Ectodermal cell (in vitro differentiated cells): ENCODE measurements around the gene ZNF563.

ENCODE experiments used
- H3K27ac ChIP-seq: 2 replicates; pipeline ENCODE4 v1.7.0; 2013; ENCODE audit warnings: mild to moderate bottlenecking, low read depth, low read length; ENCODE audit not compliant: insufficient read depth, poor library complexity, severe bottlenecking
- H3K27me3 ChIP-seq: 2 replicates; pipeline ENCODE4 v1.7.0; 2013; ENCODE audit warnings: mild to moderate bottlenecking, low read length; ENCODE audit not compliant: insufficient read depth, control insufficient read depth, poor library complexity, severe bottlenecking
- H3K36me3 ChIP-seq: one replicate; pipeline ENCODE4 v1.7.0; 2013; ENCODE audit warnings: low read length; ENCODE audit not compliant: control insufficient read depth, insufficient read depth
- H3K4me1 ChIP-seq: one replicate; pipeline ENCODE4 v1.7.0; 2013; ENCODE audit warnings: low read length; ENCODE audit not compliant: control insufficient read depth, insufficient read depth
- H3K4me3 ChIP-seq: 2 replicates; pipeline ENCODE4 v1.7.0; 2013; ENCODE audit warnings: low read depth, low read length, control low read depth; ENCODE audit not compliant: insufficient read depth
- H3K9me3 ChIP-seq: 2 replicates; pipeline ENCODE4 v1.7.0; 2013; ENCODE audit warnings: mild to moderate bottlenecking, low read length, moderate library complexity; ENCODE audit not compliant: control insufficient read depth
- WGBS, 2 experiments: methylation state at CpG; one replicate each; pipeline ENCODE4 v1.1.7; 2013; ENCODE audit warnings: missing lambda C conversion rate in 2 of 2; 5-methylcytosine and 5-hydroxymethylcytosine counted together

ZNF563 gene

GRCh38 chr19:12294249-12295158 is 38.9 kb downstream of the ZNF563 start, which contains the start of gene ZNF44:
TSS of gene ZNF44 (minus strand) at chr19:12294883. CDS start at chr19:12294694, 189 bp downstream.
- no peaks in the 10 kb centered on the region for H3K9me3 ChIP-seq
- H3K36me3 ChIP-seq = no peaks in the 10 kb centered on the region
- H3K4me1 ChIP-seq = peaks cover 6% of the 10 kb centered on the region
- H3K4me3 ChIP-seq = peak within 1 kb of the TSS; percentile 65
- H3K27me3 ChIP-seq = no peaks in the 10 kb centered on the region
- 0 to 1% methylated on average over 66 of the region's 66 CpGs for WGBS, 2 experiments
- peak within 1 kb of the TSS; percentile 94 for H3K27ac ChIP-seq

- 4% methylated on average over 18 of the region's 18 CpGs for WGBS, 2 experiments
- Histone ChIP-seq H3K9me3 (no peaks in the 10 kb centered on the region), H3K36me3 (no peaks in the 10 kb centered on the region), H3K27ac (peak overlapping the region; percentile 94), H3K4me1 (peaks cover 6% of the 10 kb centered on the region), H3K27me3 (no peaks in the 10 kb centered on the region), H3K4me3 (peak overlapping the region; percentile 65)
Observed at GRCh38 chr19:12293777-12294248, 39.6 kb downstream of the ZNF563 start.

GRCh38 chr19:12289790-12290065 is 43.7 kb downstream of the ZNF563 start:
- Histone ChIP-seq H3K4me1 (peaks cover 6% of the 10 kb centered on the region), H3K4me3 (no peak overlapping the region), H3K9me3 (no peaks in the 10 kb centered on the region), H3K27me3 (no peaks in the 10 kb centered on the region), H3K36me3 (no peaks in the 10 kb centered on the region), H3K27ac (no peak overlapping the region)
- WGBS, 2 experiments = 88 to 93% methylated on average over 7 of the region's 7 CpGs

GRCh38 chr19:12287958-12288500 is 45.4 kb downstream of the ZNF563 start:
- Histone ChIP-seq H3K4me3 (no peak overlapping the region), H3K27me3 (no peaks in the 10 kb centered on the region), H3K27ac (no peak overlapping the region), H3K4me1 (no peaks in the 10 kb centered on the region), H3K9me3 (no peaks in the 10 kb centered on the region), H3K36me3 (no peaks in the 10 kb centered on the region)
- WGBS, 2 experiments = 81 to 89% methylated on average over 1 of the region's 1 CpG

GRCh38 chr19:12284631-12285030 is 48.8 kb downstream of the ZNF563 start:
- Histone ChIP-seq H3K27me3 (no peaks in the 10 kb centered on the region), H3K4me1 (no peaks in the 10 kb centered on the region), H3K36me3 (no peaks in the 10 kb centered on the region), H3K9me3 (no peaks in the 10 kb centered on the region), H3K4me3 (no peak overlapping the region), H3K27ac (no peak overlapping the region)
- WGBS, 2 experiments = 95 to 96% methylated on average over 18 of the region's 18 CpGs

GRCh38 chr19:12284226-12284625 is 49.2 kb downstream of the ZNF563 start:
- H3K27me3 ChIP-seq = no peaks in the 10 kb centered on the region
- H3K4me1 ChIP-seq = no peaks in the 10 kb centered on the region
- H3K36me3 ChIP-seq = no peaks in the 10 kb centered on the region
- no peak overlapping the region for H3K4me3 ChIP-seq
- H3K27ac ChIP-seq = no peak overlapping the region
- WGBS, 2 experiments = 96 to 97% methylated on average over 14 of the region's 14 CpGs
- no peaks in the 10 kb centered on the region for H3K9me3 ChIP-seq

- Histone ChIP-seq H3K4me1 (no peaks in the 10 kb centered on the region), H3K4me3 (no peak overlapping the region), H3K27ac (no peak overlapping the region), H3K27me3 (no peaks in the 10 kb centered on the region), H3K36me3 (peaks cover 16% of the 10 kb centered on the region), H3K9me3 (no peaks in the 10 kb centered on the region)
- WGBS, 2 experiments = 93 to 100% methylated on average over 2 of the region's 2 CpGs
Observed at GRCh38 chr19:12278713-12279112, 54.7 kb downstream of the ZNF563 start.

- Histone ChIP-seq H3K9me3 (peaks cover 5% of the 10 kb centered on the region), H3K27me3 (no peaks in the 10 kb centered on the region), H3K4me1 (no peaks in the 10 kb centered on the region), H3K36me3 (peaks cover 42% of the 10 kb centered on the region), H3K27ac (no peak overlapping the region), H3K4me3 (no peak overlapping the region)
- WGBS, 2 experiments = 93 to 96% methylated on average over 11 of the region's 11 CpGs
Observed at GRCh38 chr19:12272980-12273901, 60.2 kb downstream of the ZNF563 start.

GRCh38 chr19:12272386-12272785 is 61.0 kb downstream of the ZNF563 start:
- Histone ChIP-seq H3K27me3 (no peaks in the 10 kb centered on the region), H3K4me3 (no peak overlapping the region), H3K9me3 (peaks cover 5% of the 10 kb centered on the region), H3K27ac (no peak overlapping the region), H3K36me3 (peaks cover 42% of the 10 kb centered on the region), H3K4me1 (no peaks in the 10 kb centered on the region)
- 91 to 93% methylated on average over 5 of the region's 5 CpGs for WGBS, 2 experiments

GRCh38 chr19:12270854-12271253 is 62.6 kb downstream of the ZNF563 start:
- 90 to 96% methylated on average over 2 of the region's 2 CpGs for WGBS, 2 experiments
- Histone ChIP-seq H3K4me3 (no peak overlapping the region), H3K27me3 (no peaks in the 10 kb centered on the region), H3K9me3 (peaks cover 5% of the 10 kb centered on the region), H3K36me3 (peaks cover 37% of the 10 kb centered on the region), H3K4me1 (no peaks in the 10 kb centered on the region), H3K27ac (no peak overlapping the region)
